GM12891 (cell line): ENCODE data around the gene YPEL4.

Source experiments
- POLR2A ChIP-seq: IDR thresholded peaks from 2 replicates; pipeline ENCODE4 v1.6.1; 2011; ENCODE audit warnings: low read depth, low read length, control low read depth
- POLR2AphosphoS5 ChIP-seq: IDR thresholded peaks from 2 replicates; pipeline ENCODE4 v1.6.1; 2011; ENCODE audit warnings: low read depth, low read length, control low read depth
- POU2F2 ChIP-seq: IDR thresholded peaks from 2 replicates; pipeline ENCODE4 v1.6.1; 2011; ENCODE audit warnings: low read depth, mild to moderate bottlenecking, control low read depth, low read length, moderate library complexity
- SPI1 ChIP-seq: IDR thresholded peaks from 2 replicates; pipeline ENCODE4 v1.6.1; 2011; ENCODE audit warnings: low read depth, low read length, control low read depth
- TAF1 ChIP-seq: IDR thresholded peaks from 2 replicates; pipeline ENCODE4 v1.6.1; 2011; ENCODE audit warnings: low read depth, low read length, control low read depth

- no peak for TF ChIP-seq POLR2A
- no peak for TF ChIP-seq POLR2AphosphoS5
- no peak for TF ChIP-seq TAF1
- TF ChIP-seq POU2F2 = no peak
- no peak for TF ChIP-seq SPI1
Observed at GRCh38 chr11:57679396-57679795, 29.7 kb upstream of the YPEL4 start.
